Neural progenitor cell (in vitro differentiated cells): ENCODE measurements around the gene SLC25A15.

Experiments
- CTCF ChIP-seq: fragments of 200-600 bp; sonication (generic); IDR thresholded peaks from 2 replicates; pipeline ENCODE4 v1.5.1; 2017; ENCODE audit warnings: antibody characterized with exemption, mild to moderate bottlenecking
- EZH2 ChIP-seq: fragments of 200-600 bp; sonication (generic); IDR thresholded peaks from 2 replicates; pipeline ENCODE4 v1.6.1; 2017; ENCODE audit warnings: antibody characterized with exemption, mild to moderate bottlenecking, moderate library complexity
- EZH2phosphoT487 ChIP-seq: fragments of 200-600 bp; sonication (generic); IDR thresholded peaks from 2 replicates; pipeline ENCODE4 v1.6.1; 2017; ENCODE audit warnings: antibody characterized with exemption

GRCh38 chr13:40787062-40787461 is 2.3 kb upstream of the SLC25A15 start:
- no peak for TF ChIP-seq EZH2
- TF ChIP-seq CTCF: no peak
- no peak for TF ChIP-seq EZH2phosphoT487
